HG03571 (cell line): Measurements from ENCODE around the gene ACTN1.
"Not testable (repeated sequence)": the region's sequence is repeated elsewhere in the genome, so short reads cannot be mapped to it uniquely, and the experiment has no call there.

ENCODE experiments used
- ATAC-seq: cut with Tn5 transposase; IDR thresholded peaks from one replicate; pipeline ENCODE4 v1.9.1; 2021; ENCODE audit not compliant: unreplicated experiment

The ACTN1 gene

DNA sequence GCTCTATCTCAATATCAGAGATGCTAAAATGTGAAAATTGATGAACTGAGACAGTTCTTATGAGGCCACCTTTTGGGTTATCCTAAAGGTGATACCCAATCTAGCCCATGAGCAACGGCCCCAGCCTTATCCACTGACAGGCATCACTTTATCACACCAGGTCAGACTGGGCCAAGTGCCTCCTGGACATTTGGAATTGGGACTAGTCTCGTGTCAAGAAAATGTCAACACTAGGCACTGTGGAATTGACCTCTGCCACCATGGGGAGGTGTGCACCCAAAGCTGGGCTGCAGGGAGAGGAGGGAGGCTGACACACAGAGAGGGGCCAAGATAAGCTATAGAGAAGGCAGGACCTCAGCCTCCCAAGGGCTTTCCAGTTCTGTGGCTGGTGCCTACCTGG, 107.7 kb downstream of the ACTN1 start:
- no peak for ATAC-seq

DNA sequence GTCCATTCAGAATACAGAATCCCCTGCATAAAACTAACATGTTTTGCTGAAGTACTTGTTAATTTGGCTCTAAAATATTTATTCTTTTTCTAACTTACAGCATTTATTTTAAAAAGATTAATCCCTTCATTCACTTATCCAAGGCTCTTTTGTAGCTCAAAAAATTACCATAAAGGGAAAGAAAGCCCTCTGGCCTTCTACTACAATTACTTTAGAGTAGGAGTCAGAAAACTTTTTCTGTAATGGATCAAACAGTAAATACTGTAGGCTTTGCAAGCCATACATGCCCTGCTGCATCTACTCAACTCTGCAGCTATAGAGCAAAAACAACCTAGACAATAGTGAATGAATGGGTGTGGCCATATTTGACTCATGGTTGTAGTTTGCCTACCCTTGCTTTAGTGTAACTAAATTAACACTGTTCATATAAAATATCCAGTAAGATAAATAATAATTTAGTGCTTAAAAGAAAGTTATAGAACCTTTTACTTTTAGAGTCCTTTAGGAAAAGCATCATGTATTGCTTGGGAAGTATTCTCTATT, 112.0 kb downstream of the ACTN1 start:
- ATAC-seq, result no peak

- ATAC-seq, result no peak
Measured at GRCh38 chr14:68865542-68865941, 113.6 kb downstream of the ACTN1 start.

DNA sequence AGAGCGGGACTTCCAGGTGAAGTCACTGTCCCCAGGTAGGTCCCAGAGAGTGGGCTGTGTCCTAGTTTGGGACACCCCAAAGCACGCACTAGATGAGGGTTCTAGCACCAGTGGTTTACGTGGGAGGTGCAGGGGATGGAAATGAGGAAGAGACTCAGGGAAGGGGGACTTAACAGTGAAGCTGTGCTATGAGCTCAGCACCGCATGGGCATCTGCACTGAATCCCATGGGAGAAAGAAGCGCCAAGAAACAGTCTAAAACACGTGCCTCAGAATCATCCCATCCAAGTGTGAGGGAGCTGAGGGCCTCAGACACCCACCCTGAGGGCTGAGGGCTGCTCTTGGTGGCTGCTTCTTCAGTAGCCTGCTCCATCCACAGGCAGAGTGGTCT, 114.7 kb downstream of the ACTN1 start:
- ATAC-seq, result no peak

DNA sequence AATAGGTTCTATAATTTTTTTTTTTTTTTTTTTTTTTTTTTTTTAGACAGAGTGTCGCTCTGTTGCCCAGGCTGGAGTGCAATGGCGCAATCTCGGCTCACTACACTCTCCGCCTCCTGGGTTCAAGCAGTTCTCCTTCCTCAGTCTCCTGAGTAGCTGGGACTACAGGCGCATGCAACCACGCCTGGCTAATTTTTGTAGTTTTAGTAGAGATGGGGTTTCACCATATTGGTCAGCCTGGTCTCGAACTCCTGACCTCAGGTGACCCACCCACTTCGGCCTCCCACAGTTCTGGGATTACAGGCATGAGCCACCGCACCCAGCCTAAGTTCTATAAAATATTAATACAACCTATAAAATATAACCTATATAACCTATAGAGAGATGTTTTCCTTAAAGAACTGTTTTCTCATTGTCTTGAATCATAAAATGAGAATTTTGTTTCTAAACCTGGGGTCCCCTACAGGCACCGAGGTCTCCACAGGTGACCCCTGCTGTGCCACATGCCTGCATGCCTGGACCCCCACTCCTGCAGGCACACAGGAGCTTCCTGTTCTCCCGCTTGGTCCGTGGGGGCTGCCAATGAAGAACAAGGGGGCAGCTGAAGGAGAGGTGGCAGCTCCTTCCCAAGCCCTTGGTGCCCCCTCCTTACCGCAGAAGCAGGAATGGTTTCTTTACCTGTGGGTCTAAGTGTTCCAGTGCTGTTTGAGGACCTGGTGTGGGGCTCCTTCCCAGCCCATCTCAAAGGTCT, 115.3 kb downstream of the ACTN1 start:
- ATAC-seq, result no peak

DNA sequence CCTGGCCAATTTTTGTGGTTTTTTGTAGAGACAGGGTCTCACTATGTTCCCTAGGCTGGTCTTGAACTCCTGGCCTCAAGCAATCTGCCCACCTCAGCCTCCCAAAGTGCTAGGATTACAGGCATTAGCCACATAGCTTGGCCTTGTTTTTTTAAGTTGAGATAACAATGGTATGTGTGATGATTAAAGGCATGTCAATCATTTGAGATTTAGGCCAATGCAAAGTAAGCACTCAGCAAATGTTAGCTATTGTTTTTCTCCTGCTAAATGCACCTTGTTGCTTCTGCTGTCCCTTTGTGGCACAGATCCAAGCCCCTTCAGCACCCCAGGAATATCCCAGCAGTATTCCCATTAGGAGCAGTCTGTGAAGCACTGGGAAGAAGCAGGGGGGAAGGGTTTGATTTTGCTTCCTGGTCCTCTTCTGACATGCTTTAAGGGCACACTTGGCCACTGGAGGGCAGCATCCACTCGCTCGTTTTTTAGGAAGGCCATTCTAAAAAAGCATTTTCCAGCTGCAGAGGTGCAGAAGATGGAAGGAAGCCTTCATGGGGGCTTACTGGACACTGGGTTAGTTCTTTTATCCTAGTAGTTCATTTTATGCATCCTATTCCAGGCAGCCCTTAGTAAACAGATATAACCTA, 116.0 kb downstream of the ACTN1 start:
- ATAC-seq, result no peak

- no peak for ATAC-seq
Measured at GRCh38 chr14:68860771-68861170, 118.3 kb downstream of the ACTN1 start.

DNA sequence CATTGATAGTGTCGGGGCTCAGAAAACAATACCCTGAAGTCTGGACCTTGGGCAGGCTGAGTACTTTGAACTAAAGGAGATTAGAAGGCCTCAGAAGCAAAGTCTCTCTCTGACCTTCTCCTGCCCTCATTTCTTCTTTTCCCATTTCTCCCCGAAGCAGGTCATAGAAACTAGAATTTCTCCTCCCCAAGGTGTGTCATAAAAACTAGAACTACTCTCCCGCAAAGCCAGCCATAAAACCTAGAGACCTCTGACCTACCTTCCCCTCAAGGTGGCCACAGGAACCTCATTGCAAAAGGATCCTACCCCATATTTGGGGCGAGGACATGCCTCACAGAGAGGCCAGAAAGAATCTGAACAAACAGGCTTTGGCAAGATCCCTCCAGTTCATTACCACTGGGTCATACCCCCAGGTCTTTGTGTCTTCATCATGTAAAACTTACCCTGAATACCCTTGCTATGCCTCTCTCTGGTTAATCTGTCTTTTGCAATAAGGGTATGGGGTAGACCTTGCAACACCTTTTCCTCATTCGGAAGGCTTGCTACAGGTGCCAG, 121.5 kb downstream of the ACTN1 start:
- no peak for ATAC-seq

DNA sequence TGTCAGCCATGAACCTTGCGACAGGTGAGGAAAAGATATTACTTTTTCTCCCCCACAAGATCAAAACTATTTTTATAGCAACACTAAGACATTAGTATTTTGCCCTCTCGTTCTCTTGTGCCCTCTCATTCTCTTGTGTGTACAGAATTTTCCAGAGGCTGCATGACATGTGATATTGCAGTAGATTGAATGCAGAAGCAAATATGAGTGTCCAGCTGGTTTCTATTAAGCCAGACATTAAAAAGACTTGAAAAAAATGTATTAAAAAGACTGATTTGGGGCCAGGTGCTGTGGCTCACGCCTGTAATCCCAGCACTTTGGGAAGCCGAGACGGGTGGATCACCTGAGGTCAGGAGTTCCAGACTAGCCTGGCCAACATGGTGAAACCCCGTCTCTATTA, 122.5 kb downstream of the ACTN1 start:
- no peak for ATAC-seq

DNA sequence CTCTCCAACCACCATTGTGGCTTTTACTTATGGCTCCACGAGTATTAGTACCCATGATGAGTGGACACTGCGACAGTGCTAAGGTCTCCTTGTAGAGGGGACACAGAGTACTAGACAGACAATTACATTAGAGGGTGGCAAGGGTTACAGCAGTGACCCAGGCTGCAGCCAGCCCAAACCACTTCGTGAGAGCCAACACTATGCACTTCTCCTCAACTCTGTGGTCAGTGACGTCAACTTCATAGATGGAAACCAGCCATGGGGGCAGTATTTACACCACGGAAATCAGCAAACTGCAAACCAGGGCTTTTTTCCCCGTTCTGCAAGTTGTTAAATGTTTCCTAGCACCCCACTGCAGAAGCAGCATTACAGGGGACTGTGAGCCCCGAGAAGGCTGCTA, 124.7 kb downstream of the ACTN1 start:
- ATAC-seq, result no peak

DNA sequence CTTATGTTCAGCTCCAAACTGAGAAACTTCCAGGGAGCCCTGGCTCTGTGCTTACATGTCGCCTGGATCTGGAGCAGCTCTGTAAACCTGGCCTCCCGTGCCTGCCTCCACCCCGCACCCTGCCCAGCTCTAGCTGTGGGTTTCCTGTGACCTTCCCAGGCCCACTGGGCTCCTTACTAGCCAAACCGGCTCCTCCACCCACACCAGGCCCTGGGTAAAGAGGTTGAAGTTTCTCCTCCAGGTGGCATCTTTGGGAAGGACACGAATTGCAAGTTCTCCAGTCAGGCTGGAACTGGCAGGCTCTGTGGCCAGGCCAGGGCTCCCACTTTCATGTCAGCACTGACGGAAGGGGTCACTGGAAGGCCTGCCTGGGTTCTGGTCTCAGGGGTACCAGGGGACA, 125.4 kb downstream of the ACTN1 start:
- ATAC-seq, result no peak

GRCh38 chr14:68852493-68852892, 126.6 kb downstream of the ACTN1 start:
- ATAC-seq, result not testable (repeated sequence)

GRCh38 chr14:68851078-68851477, 128.0 kb downstream of the ACTN1 start:
- ATAC-seq, result no peak

- no peak for ATAC-seq
Measured at GRCh38 chr14:68849416-68849815, 129.7 kb downstream of the ACTN1 start.

DNA sequence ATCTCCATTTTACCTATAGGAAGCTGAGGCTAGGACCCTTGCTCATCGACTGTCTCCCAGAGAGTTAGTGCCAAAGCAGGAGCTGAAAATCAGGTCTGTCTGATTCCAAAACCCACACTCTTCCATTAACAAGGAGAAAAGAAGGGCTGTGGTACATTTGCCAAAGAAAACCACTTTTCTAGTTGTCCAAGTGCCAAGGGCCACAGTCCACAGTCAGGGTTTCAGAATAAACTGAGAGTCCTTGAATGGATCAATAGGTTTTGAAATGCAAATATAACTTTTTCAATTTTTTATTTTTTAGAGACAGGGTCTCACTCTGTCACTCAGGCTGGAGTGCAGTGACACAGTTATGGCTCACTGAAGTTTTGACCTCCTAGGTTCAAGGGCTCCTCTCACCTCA, 130.8 kb downstream of the ACTN1 start:
- ATAC-seq, result no peak

DNA sequence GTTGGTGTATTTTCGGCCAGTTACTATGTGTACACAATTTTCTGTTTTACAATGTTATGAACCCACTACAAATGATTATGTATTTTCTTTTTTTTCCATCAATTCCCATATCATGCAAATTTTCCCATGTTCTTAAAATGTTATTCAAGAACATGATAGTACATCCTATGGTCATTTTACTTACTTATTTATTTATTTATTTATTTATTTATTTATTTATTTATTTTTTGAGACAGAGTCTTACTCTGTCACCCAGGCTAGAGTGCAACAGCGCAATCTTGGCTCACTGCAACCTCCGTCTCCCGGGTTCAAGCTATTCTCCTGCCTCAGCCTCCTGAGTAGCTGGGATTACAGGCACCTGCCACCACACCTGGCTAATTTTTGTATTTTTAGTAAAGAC, 131.5 kb downstream of the ACTN1 start:
- ATAC-seq, result not testable (repeated sequence)

- ATAC-seq, result no peak
Measured at GRCh38 chr14:68846466-68846865, 132.6 kb downstream of the ACTN1 start.

- ATAC-seq, result no peak
Measured at GRCh38 chr14:68844210-68844545, 134.9 kb downstream of the ACTN1 start.

- ATAC-seq, result no peak
Measured at GRCh38 chr14:68843471-68844209, 135.5 kb downstream of the ACTN1 start.

GRCh38 chr14:68842298-68842697, 136.8 kb downstream of the ACTN1 start:
- ATAC-seq, result no peak

DNA sequence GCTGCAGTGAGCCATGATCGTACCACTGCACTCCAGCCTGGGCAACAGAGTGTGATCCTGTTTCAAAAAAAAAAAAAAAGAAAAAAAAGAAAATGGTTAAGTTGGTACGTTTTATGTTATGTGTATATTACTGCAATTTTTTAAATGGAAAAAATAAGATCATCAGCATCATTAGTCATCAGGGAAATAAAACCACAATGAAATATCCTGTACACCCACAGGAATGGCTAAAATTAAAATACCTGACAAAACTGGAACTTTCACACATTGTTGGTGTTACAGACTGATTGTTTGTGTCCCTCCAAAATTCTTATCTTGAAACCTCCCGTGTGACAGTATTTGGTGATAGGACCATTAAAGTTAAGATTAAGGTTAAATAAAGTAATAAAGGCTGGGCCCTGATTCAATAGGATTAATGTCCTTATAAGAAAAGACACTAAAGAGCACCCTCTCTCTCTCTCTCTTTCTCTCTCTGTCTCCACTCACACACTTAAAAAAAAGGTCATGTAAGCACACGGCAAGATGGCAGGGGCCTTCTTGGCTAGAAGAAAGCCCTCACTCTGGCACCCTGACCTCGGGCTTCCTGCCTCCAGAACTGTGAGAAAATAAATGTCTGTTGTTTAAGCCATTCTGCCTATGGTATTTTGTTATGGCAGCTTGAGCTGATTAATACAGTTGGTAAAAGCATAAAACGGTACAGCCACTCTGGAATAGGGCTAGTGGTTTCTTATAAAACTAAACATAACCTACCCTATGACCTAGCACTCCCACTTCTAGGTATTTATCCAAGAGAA, 137.9 kb downstream of the ACTN1 start:
- no peak for ATAC-seq
